GM12878 (cell line): ENCODE measurements around the gene COMMD7. TPM values are rescaled to one million over a fixed set of nuclear protein-coding genes. Genes with fewer than 3 reads are reported as not detected.

Experiments
- ATAC-seq: fragments of 200-7000 bp; cut with Tn5 transposase; 3 replicates; pipeline ENCODE4 v1.9.1; 2020; ENCODE audit warnings: mild to moderate bottlenecking, moderate library complexity
- BruUV-seq: library from RNA; stranded (reverse); fragments of 400-500 nt; replicated peaks from 2 replicates; lab custom pipeline; 2021; lab: Mats Ljungman, UMichigan
- CTCF ChIA-PET: fragments of 300-600 bp; sonication (Branson Sonifier 250); formaldehyde crosslinking; extraction: SDS; loops from one replicate; lab custom pipeline; 2021; ENCODE audit warnings: inconsistent platforms; lab: Yijun Ruan, JAX
- POLR2A ChIA-PET: fragments of 350-600 bp; formaldehyde crosslinking; extraction: SDS; loops from one replicate; lab custom pipeline; 2021; ENCODE audit warnings: inconsistent platforms; lab: Charles Lee
- RAD21 ChIA-PET: fragments of 300-600 bp; sonication (Branson Sonifier 250); formaldehyde crosslinking; loops from one replicate; lab custom pipeline; 2023; ENCODE audit warnings: antibody characterized with exemption; ENCODE audit not compliant: unreplicated experiment; lab: Charles Lee
- SMC1A ChIA-PET: fragments of 300-600 bp; sonication (Branson Sonifier 250); formaldehyde crosslinking; loops from one replicate; lab custom pipeline; 2023; ENCODE audit not compliant: unreplicated experiment, uncharacterized antibody; lab: Charles Lee
- DNase-seq: peaks from one replicate; pipeline ENCODE4 v3.0.0-alpha.2; 2011; ENCODE audit warnings: low read depth, low spot score
- FAIRE-seq: peaks from 3 replicates; lab custom pipeline; 2011; peaks lifted over from hg19 to GRCh38; lab: Jason Lieb, UNC
- H2AFZ ChIP-seq: 2 replicates; pipeline ENCODE4 v1.6.0; 2011; ENCODE audit warnings: low read depth, low read length, control low read depth; ENCODE audit not compliant: control insufficient read depth
- H3K27ac ChIP-seq: 2 replicates; pipeline ENCODE4 v1.5.1; 2011; ENCODE audit warnings: control low read depth; ENCODE audit not compliant: control insufficient read depth, insufficient read depth
- H3K27me3 ChIP-seq, 2 experiments: replicated peaks in 1 of 2; 2 replicates each; pipeline versions ENCODE4 v1.6.0 to v1.6.1; 2011; ENCODE audit warnings: low read length in 1 of 2; ENCODE audit not compliant: control insufficient read depth in 2 of 2, insufficient read depth in 2 of 2
- H3K36me3 ChIP-seq, 2 experiments: 2 replicates each; pipeline ENCODE4 v1.5.1; 2011; ENCODE audit warnings: low read length in 1 of 2; ENCODE audit not compliant: control insufficient read depth in 2 of 2, insufficient read depth in 2 of 2
- H3K4me1 ChIP-seq: 2 replicates; pipeline ENCODE4 v1.6.1; 2011; ENCODE audit warnings: mild to moderate bottlenecking, low read length, moderate library complexity, mixed read lengths; ENCODE audit not compliant: control insufficient read depth, insufficient read depth
- H3K4me2 ChIP-seq: 2 replicates; pipeline ENCODE4 v1.6.0; 2011; ENCODE audit warnings: control low read depth; ENCODE audit not compliant: control insufficient read depth, insufficient read depth
- H3K4me3 ChIP-seq: fragments of 200-600 bp; sonication (generic); 2 replicates; pipeline ENCODE4 v1.5.1; 2016
- H3K79me2 ChIP-seq: 2 replicates; pipeline ENCODE4 v1.6.0; 2011; ENCODE audit warnings: low read length; ENCODE audit not compliant: control insufficient read depth, insufficient read depth
- H3K9ac ChIP-seq: 2 replicates; pipeline ENCODE4 v1.8.0; 2011; ENCODE audit warnings: low read length, control low read depth, mixed read lengths; ENCODE audit not compliant: control insufficient read depth, insufficient read depth
- H3K9me3 ChIP-seq: replicated peaks from 3 replicates; pipeline ENCODE4 v1.5.1; 2011; ENCODE audit warnings: mild to moderate bottlenecking, low read length; ENCODE audit not compliant: control insufficient read depth, insufficient read depth
- H4K20me1 ChIP-seq: 2 replicates; pipeline ENCODE4 v1.6.0; 2011; ENCODE audit not compliant: control insufficient read depth, insufficient read depth
- BHLHE40 ChIP-seq, 2 experiments: fragments of 450-650 bp in 1 of 2; IDR thresholded peaks; 2 replicates each; pipeline ENCODE4 v1.6.1; 2011 to 2017; ENCODE audit warnings: low read depth in 2 of 2, borderline replicate concordance in 1 of 2, improper control_type of control experiment in 1 of 2, low read length in 1 of 2, mild to moderate bottlenecking in 1 of 2
- POLR2AphosphoS5 ChIP-seq: IDR thresholded peaks from 2 replicates; pipeline ENCODE4 v1.6.1; 2011; ENCODE audit warnings: mild to moderate bottlenecking, low read length, inconsistent platforms
- STAT1 ChIP-seq: fragments of 450-650 bp; conservative IDR thresholded peaks from 2 replicates; pipeline ENCODE4 v1.6.1; 2014; ENCODE audit warnings: antibody characterized with exemption, mild to moderate bottlenecking
- SUZ12 ChIP-seq: fragments of 200-600 bp; sonication (generic); IDR thresholded peaks from one replicate; pipeline ENCODE4 v1.6.1; 2018; ENCODE audit warnings: antibody characterized with exemption, mild to moderate bottlenecking; ENCODE audit not compliant: unreplicated experiment
- TAF1 ChIP-seq: IDR thresholded peaks from 2 replicates; pipeline ENCODE4 v1.6.1; 2011; ENCODE audit warnings: mild to moderate bottlenecking, low read depth, low read length, borderline replicate concordance
- WRNIP1 ChIP-seq: IDR thresholded peaks from 2 replicates; pipeline ENCODE4 v1.6.1; 2011; ENCODE audit warnings: low read depth, low read length, improper control_type of control experiment, borderline replicate concordance
- ZBTB40 ChIP-seq: fragments of 450-650 bp; IDR thresholded peaks from 2 replicates; pipeline ENCODE4 v1.6.1; 2016; ENCODE audit warnings: mild to moderate bottlenecking, moderate library complexity, borderline replicate concordance
- WGBS: methylation state at CpG from one replicate; pipeline ENCODE4 v1.1.6; 2016; ENCODE audit warnings: low lambda C conversion rate; ENCODE audit not compliant: insufficient replicate concordance, insufficient coverage; ENCODE audit errors: missing lambda C conversion rate; 5-methylcytosine and 5-hydroxymethylcytosine counted together
- in situ Hi-C: fragments of 300-500 bp; cut with MboI; formaldehyde crosslinking; loops from 9 replicates; pipeline ENCODE4 v1.14.3; 2018; ENCODE audit warnings: mixed read lengths
- intact Hi-C: fragments of 100-400 bp; cut with micrococcal nuclease; formaldehyde crosslinking; loops from one replicate; pipeline ENCODE4 v1.14.2; 2022; ENCODE audit not compliant: unreplicated experiment
- polyA plus RNA-seq, 11 experiments: library from polyadenylated mRNA; depleted of rRNA in 4 of 11; unstranded in 6 of 11; stranded (reverse) in 5 of 11; fragments of >200 nt; fragmentation: Nextera tagmentation in 4 of 11; fragmentation: Illumina TruSeq in 1 of 11; extraction: Ambion mirVana in 4 of 11; extraction: Trizol in 1 of 11; gene quantifications; 1 replicate in 1 of 11; 2 replicates in 10 of 11; pipeline versions ENCODE4 v1.2.1 to v1.2.3, GENCODE V29; 2011 to 2016; ENCODE audit warnings: inconsistent platforms in 2 of 11, missing spikeins in 2 of 11, low read depth in 1 of 11
- total RNA-seq, 4 experiments: library from RNA; depleted of rRNA in 3 of 4; stranded (reverse); fragments of >200 nt in 3 of 4; fragmentation: Illumina TruSeq in 1 of 4; extraction: Trizol in 1 of 4; gene quantifications; 2 replicates each; pipeline versions ENCODE4 v1.2.1 to v1.2.3, GENCODE V29; 2013 to 2021
- TF ChIP-seq, protein P1 (sequence below): fragments of 450-650 bp; IDR thresholded peaks from 2 replicates; pipeline ENCODE4 v1.6.1; 2017; ENCODE audit warnings: mild to moderate bottlenecking, low read depth, inconsistent platforms; ENCODE audit not compliant: poor library complexity, severe bottlenecking

The COMMD7 gene
- total and polyA plus RNA-seq, 10 of the 15 experiments (the other 5 are each of a cell fraction or from before 2014, with no cell fraction given), result 9.1 to 61.0 (median 27.7) TPM

- Histone ChIP-seq H3K27me3 (no peaks in the 10 kb centered on the region), H2AFZ (no peak overlapping the region; the same call in 1 of the 2 replicates), H3K4me2 (no peak overlapping the region), H3K4me1 (0 out of 2 replicates have a peak, but pooled peaks cover 6% of the 10 kb centered on the region), H3K27ac (no peak overlapping the region), H3K79me2 (no peaks in the 10 kb centered on the region), H3K36me3 (no peaks in the 10 kb centered on the region), H3K9me3 (no peaks in the 10 kb centered on the region; the same call in 2 of the 3 replicates), H4K20me1 (no peaks in the 10 kb centered on the region), H3K9ac (no peak overlapping the region), H3K4me3 (no peak overlapping the region)
- ChIA-PET SMC1A (interaction anchor here (0.7 to 1.4 kb wide), 3 partner anchors 94 to 98 kb away, joined by 3 to 6 read pairs (median 3); no protein-coding TSS in a partner anchor), POLR2A (no interaction called here), RAD21 (interaction anchor here (1.3 to 2.5 kb wide), 2 partner anchors 7 to 98 kb away, joined by 4 to 12 read pairs; partner anchors contain the start of gene C20orf203), CTCF (interaction anchor here (0.7 to 4.0 kb wide), 4 partner anchors 7 to 264 kb away, joined by 3 to 16 read pairs (median 4); no protein-coding TSS in a partner anchor)
- BruUV-seq, result no TSS peak
- FAIRE-seq (no peak), ATAC-seq (no peak), DNase-seq (no peak)
- intact Hi-C loops (no loop called here), in situ Hi-C loops (no loop called here)
- 83% methylated on average over 1 of the region's 1 CpG for WGBS
- TF ChIP-seq, protein P1, sequence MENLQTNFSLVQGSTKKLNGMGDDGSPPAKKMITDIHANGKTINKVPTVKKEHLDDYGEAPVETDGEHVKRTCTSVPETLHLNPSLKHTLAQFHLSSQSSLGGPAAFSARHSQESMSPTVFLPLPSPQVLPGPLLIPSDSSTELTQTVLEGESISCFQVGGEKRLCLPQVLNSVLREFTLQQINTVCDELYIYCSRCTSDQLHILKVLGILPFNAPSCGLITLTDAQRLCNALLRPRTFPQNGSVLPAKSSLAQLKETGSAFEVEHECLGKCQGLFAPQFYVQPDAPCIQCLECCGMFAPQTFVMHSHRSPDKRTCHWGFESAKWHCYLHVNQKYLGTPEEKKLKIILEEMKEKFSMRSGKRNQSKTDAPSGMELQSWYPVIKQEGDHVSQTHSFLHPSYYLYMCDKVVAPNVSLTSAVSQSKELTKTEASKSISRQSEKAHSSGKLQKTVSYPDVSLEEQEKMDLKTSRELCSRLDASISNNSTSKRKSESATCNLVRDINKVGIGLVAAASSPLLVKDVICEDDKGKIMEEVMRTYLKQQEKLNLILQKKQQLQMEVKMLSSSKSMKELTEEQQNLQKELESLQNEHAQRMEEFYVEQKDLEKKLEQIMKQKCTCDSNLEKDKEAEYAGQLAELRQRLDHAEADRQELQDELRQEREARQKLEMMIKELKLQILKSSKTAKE, result no peak
- no peak for TF ChIP-seq WRNIP1
- TF ChIP-seq BHLHE40 (IDR thresholded peaks at IDR 0.05; ENCODE audit: borderline replicate concordance in 1 of 2, low read depth in 2 of 2, low read length in 1 of 2), result no peak
- TF ChIP-seq POLR2AphosphoS5, result no peak
- no peak for TF ChIP-seq STAT1
- no peak for TF ChIP-seq SUZ12
- no peak for TF ChIP-seq TAF1
- no peak for TF ChIP-seq ZBTB40
Measured at GRCh38 chr20:32680544-32681174, 62.6 kb downstream of the COMMD7 start.
